GM21381 (cell line): ENCODE measurements around the gene TKT.
"Not testable (repeated sequence)": the region's sequence is repeated elsewhere in the genome, so short reads cannot be mapped to it uniquely, and the experiment has no call there.

Experiments used
- ATAC-seq: cut with Tn5 transposase; IDR thresholded peaks from one replicate; pipeline ENCODE4 v1.9.1; 2021; ENCODE audit warnings: mild to moderate bottlenecking, moderate library complexity; ENCODE audit not compliant: unreplicated experiment

Gene TKT, protein sequence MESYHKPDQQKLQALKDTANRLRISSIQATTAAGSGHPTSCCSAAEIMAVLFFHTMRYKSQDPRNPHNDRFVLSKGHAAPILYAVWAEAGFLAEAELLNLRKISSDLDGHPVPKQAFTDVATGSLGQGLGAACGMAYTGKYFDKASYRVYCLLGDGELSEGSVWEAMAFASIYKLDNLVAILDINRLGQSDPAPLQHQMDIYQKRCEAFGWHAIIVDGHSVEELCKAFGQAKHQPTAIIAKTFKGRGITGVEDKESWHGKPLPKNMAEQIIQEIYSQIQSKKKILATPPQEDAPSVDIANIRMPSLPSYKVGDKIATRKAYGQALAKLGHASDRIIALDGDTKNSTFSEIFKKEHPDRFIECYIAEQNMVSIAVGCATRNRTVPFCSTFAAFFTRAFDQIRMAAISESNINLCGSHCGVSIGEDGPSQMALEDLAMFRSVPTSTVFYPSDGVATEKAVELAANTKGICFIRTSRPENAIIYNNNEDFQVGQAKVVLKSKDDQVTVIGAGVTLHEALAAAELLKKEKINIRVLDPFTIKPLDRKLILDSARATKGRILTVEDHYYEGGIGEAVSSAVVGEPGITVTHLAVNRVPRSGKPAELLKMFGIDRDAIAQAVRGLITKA

DNA sequence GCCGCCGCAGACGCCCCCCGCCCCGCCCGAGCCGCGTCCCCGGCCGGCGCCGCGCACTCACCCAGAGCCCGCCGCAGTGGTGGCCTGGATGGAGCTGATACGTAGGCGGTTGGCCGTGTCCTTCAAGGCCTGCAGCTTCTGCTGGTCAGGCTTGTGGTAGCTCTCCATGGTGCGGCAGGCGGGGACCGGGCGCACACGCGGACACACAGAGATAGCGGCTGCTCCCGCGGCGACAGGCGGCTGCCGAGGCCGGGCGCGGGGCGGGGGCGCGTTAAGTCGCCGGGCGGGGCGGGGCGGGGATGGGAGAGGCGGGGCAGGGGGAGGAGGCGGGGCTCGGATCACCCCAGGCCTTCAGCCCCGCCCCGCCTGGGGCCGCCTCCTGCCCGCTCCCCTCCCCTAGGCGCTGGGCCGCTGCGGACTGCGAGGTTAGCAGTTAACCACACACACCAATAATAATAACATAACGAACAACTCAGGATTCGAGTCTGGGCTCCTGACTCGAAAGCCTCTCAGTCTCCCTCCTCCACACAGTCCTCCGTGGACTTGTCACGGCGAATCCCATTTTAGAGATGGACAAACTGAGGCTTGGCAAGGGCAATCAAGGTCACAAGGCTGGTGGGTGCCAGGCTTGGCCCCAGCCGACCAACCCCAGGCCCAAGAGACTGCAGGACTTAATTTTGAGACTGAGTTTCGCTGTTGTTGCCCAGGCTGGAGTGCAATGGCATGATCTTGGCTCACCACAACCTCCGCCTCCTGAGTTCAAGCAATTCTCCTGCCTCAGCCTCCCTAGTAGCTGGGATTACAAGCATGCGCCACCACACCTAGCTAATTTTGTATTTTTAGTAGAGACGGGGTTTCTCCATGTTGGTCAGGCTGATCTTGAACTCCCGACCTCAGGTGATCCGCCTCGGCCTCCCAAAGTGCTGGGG lies at the start of gene TKT:
TSS of gene TKT (minus strand) at position 248 of the 929 bp plus-strand sequence. CDS start at position 168, 80 bp downstream.
- ATAC-seq = peak; percentile 66

DNA sequence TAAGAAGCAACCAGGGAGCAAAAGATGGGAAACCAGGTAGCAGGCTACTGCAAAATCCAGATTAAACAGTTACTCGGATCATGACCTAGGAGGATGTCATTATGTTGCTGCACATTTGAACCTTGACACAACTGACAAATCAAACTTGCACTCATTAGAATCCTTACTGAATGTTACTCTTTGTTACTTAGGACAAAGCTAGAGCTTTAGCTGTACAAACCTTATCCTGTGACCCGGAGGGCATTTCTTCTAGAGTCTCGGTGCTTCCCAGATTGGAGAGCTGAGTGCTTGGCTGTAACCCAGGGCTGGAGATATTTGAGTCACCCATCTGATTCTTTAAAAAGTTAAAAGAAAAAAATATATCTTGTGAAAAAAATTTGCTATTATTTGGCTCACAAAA lies 48.1 kb upstream of the TKT start:
- ATAC-seq = no peak

DNA sequence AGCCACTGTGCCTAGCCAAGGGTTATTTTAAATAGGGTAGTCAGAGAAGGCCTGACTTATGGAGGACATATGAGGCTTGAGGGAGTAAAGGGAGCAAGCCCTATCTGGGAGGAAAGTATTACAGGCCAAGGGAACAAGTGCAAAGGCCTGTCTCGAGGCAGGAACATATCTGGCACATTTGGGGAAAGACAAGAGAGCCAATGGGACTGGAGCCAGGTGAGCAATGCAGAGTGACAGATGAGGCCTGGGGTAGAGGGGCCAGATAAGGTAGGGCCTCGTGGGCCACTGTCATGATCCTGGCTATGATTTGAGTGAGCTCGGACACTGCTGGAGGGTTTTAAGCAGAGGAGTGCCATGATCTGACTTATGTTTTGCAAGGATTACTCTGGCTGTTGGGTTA lies 47.7 kb upstream of the TKT start:
- no peak for ATAC-seq

DNA sequence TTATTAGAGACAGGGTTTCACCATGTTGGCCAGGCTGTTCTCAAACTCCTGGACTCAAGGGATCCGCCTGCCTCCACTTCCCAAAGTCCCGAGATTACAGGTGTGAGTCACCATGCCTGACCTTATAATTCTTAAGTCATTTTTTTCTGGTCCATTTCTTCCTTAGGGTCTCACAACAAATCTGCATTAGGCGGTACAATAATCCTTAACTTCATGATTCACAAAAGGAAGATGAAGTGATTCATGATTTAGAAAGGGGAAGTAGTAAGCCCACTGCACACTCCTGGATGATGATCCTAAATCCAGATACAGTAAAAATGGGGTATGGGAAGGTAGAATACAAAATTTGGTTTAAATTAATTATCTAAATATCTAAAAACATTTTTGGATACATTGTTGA lies 45.0 kb upstream of the TKT start:
- ATAC-seq = no peak

DNA sequence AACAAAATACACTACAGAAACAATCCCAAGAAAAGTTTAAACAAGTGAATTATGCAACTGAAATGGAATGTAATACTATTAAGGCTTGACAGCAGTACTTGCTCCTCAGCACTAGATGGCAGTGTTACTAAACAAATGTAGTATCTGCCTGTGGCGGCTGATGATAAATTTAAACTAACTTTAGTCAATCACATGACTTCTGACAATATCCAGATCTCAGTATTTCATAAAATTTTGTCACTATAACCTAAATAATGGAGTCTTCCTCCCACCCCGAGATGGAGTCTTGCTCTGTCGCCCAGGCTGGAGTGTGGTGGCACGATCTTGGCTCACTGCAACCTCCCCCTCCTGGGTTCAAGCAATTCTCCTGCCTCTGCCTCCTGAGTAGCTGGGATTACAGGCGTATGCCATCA lies 43.8 kb upstream of the TKT start:
- ATAC-seq = not testable (repeated sequence)

DNA sequence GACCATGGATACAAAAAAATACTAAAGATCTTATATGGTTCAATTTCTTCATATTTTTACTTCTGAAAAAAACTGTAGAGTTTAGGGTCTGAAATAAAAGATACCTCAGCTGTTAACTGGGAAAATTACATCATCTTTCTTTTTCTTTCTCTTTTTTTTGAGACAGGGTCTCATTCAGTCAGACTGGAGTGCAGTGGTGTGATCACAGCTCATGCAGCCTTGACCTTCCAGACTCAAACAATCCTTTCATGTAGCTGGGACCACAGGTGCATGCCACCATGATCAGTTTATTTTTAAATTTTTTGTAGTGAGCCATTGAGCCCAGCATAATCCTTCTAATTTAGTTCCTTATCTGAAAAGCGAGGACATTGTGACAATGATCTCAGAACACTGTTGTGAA lies 39.6 kb upstream of the TKT start:
- no peak for ATAC-seq

DNA sequence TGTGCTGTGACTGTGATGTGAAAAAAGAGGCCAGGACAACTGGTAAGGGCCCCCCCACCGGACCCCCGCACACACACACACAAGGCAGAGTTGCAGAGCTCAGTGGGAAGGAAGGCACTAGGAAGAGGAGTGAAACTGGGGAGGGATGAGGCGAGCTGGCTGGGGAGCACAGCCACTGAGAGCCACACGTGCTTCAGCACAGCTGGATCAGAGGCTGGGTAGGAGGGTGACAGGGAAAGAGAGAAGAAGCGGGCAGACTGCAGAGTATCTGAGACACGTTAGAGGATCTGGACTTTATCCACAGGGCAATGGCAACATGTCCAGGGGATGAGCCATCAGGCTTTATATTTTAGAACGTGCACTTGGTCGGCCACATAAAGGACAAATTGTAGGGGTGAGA lies 38.0 kb upstream of the TKT start:
- no peak for ATAC-seq

DNA sequence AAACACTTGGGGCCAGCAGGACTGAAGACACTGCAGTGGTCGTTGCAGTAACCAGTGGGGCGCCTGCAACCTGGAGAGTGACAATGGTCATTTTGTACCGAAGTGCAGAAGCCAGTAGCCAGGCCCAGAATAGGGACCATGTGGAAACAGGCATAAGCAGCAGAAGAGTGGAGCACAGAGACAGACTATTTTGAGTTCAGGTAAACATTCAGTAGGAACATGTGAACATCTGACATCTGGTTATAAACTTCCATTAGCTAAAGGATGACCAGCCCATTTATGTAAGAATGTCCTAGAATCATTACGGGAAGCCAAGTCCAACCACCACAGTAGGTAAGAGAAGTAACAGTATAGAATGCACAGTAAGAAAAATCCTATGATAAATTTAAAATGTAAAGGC lies 32.4 kb upstream of the TKT start:
- no peak for ATAC-seq

DNA sequence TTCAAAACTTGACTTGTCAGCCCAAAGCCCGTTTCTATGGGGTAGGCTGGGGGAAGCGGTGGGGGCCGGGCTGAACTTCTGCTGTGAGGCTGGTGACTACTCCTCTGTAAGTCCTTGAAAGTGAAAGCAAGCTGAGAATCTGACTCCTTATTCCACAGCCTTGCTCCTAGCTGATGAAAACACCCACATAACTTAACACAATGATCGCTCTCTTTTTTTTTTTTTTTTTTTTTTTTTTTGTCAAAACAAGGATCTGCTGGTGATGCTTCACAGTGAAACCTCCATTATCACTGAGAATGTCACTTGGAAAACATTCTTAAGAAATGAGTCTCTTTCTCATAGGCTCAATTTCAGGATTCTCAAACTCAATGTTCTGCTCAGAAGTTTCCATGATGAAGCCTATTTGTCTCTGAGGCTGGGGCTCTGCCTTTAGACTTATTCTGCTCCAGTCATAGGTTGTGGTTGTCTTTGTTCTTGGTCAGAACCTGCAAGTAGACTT lies 31.4 kb upstream of the TKT start:
- ATAC-seq = no peak

DNA sequence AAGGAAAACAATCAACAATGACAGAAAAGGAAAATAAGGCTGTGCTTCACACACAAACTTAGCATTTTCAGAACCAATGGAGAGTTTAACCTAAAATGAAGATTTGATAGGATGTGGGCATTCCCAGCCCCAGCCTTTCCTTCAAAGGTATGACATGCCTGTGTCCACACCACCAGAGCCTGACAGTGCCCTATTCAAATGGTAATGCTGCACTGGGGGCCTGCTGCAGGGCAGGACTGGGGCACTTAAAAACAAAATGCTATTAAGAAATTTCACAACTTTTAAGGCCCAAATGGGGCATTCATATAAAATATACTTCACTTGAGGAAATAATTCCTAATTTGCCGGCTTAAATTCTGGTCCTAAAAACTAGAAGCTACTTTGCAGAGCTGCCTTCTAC lies 30.9 kb upstream of the TKT start:
- no peak for ATAC-seq

DNA sequence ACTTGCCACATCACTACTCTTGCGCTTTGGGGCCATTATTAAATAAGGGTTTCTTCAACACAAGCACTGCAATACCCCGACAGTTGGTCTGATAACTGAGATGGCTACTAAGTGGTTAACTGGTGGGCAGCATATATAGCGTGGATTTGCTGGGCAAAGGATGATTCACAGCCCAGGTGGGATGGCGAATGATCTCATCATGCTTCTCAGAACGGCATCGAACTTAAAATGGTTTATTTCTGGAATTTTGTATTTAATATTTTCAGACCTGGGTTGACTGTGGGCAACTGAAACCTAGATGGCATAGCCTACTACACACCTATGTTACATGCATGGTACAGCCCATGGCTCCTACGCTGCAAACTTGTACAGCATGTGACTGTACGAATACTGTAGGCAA lies 26.8 kb upstream of the TKT start:
- ATAC-seq = no peak

DNA sequence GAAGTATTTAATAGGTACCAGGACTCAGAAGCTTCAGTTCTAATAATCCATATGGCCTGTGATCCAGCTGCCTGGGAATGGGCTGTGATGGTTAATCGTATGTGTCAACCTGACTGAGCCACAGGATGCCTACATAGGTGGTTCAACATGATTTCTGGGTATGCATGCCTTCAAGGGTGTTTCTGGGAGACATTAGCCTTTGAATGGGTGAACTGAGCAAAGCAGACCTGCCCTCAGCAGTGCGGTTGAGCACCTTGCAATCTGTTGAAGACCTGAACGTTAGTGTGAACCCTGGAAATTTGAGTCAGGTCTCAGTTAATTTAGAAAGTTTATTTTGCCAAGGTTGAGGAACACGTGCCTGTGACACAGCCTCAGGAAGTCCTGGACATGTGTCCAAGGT lies 22.8 kb upstream of the TKT start:
- no peak for ATAC-seq

DNA sequence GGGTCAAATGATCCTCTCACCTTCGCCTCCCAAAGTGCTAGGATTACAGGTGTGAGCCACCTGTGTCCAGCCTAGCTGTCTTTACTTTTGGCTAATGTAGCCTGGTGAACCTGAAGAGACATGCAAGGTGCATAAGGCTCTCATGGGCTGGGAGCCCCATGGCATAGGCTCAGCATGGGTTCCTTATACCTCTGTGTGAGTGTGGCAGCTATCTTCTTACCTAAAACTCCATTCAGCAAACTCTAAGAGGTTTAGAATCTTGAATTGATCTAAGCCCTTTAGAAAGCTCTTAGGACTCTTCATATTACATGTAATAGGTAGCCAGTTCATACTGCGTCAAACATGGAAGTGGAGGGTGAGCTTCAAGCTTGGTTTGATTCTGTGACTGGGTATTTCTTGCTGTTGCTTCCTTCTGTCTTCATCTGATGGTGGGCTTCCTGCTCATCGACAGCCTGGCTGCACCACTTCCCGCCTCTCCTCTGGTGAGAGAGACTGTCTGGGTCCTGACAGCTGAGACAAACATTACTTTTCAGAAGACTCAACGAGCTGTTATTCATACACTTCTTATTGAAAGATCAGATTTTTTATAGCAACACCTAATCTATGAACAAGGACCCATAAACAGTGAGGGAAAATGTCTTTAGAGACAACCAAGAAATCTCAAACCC lies 19.2 kb upstream of the TKT start:
- ATAC-seq = no peak

DNA sequence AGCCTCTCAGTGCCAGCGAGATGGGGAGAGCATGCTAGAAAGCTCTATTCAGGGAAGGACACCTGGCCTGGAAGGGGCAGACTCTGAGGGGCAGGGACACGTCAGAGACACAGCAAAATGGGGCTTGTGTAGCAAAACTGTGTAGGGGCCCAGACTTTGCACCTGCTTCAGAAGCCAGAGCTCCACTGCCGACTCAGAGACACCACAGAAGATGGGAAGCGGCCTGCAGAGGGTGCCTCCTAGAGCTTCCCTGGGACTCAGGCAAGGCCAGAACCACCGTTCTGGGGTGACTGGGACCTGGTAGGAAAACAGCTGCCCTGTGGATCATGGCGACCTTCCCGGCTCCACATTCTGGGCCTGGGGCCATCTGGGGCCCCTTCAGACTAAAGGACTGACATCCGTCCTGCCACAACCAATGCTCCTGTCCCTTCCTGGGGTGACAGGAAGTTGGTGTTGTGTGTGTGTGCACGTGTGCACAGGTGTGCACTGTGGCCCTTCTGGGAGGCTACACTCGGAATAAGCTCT lies 17.4 kb upstream of the TKT start:
- no peak for ATAC-seq

DNA sequence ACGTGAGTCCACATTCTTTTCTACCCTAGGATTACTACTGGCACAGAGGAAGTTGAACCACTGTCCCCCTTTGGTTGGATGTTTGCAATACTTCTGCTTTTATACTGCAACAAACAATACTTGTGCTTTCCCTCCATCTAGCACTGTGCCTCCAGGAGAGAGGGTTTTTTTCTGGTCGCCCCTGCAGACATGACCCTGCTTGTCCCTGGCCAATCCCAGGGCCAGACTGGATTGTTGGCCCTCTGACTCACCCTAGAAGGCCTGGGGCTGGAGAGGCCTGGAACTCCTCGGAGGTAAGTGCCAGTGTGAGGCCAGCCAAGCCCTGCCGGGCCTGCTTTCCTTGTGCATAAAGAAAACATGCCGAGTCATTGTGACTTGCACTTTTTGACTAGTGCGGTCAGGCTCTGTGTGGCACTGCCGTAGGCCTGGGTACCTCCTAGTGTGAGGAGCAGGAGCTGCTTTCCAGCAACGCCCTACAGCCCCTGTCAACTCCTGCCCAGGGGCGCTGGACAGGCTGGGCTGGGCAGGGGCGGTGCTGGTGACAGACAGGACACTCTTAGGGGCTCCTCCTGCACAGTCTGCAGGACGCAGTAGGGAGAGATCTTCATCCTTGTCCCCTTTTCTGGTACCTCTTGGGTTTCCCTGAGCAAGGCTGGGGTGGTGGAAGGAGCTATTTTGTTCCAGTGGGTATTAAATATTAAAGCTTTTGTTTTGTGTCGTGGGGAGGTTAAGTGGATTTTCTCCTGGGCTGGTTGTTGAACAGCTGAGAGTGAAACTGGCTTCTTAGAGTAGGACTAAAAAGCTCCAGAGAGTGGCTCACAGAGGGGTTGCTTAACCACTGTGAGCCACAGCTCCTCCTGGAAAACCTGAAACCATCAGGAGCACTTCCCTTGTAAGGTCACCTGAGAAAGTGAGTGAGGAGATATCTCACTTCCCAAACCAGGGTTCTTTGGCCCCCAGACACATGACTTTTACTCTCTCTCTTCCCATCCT lies 14.4 kb upstream of the TKT start:
- no peak for ATAC-seq

DNA sequence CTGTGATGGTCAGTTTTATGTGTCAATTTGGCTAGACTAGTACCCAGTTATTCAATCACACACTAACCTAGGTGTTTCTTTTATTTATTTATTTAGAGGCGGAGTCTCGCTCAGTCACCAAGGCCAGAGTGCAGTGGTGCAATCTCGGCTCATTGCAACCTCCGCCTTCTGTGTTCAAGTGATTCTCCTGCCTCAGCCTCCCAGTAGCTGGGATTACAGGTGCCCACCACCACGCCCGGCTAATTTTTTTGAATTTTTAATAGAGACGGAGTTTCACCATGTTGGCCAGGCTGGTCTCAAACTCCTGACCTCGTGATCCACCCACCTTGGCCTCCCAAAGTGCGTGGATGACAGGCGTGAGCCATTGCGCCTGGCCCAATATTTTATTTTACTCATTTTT lies 13.4 kb upstream of the TKT start:
- ATAC-seq = not testable (repeated sequence)

DNA sequence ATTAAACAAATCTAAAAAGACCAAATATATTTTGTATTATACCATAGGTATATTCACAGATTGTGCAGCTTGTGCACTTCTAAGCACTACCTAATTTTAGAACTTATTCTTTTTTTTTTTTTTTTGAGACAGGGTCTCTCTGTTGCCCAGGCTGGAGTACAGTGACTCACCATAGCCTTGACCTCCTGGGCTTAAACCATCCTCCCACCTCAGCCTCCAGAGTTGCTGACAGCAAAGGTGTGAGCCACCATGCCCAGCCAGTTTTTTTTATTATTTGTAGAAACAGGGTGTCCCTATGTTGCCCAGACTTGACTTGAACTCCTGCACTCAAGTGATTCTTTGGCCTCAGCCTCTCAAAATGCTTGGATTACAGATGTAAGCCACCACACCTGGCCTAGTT lies 11.9 kb upstream of the TKT start:
- no peak for ATAC-seq

DNA sequence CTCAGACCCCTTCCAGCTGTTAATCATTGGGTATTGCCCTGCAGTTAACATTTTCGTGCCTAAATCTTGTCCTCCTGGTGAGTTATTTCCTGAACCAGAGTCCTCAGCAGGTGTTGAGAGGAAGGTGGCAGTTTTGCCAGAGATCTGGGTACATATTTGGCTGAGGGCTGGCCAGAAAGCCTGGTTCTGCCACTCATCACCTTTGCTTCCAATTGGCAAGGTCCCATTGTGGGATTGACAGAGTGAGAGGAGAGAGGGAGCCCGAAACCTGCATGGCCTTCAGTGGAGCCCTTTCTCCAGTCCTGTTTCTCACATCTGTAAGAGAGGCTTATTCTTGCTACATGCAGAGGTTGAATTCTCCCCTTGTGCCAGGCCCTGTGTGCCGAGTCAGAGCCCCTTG lies 8.9 kb upstream of the TKT start:
- ATAC-seq = no peak

DNA sequence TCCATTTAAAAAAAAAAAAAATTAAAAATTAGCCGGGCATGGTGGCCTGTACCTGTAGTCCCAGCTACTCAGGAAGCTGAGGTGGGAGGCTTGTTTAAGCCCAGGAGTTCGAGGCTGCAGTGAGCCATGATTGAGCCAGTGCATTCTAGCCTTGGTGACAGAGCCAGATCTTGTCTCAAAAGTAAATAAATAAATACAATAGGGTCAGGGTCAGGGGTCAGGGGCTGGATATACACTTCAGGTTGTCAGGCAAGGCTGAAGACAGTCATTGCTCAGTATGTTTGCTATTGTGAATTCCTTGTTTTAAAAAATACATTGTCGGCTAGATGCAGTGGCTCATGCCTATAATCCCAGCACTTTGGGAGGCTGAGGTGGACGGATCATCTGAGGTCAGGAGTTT lies 8.1 kb upstream of the TKT start:
- ATAC-seq = no peak
